T-cell (primary cell): Measurements from ENCODE around the gene DPP4. TPM values are rescaled to one million over a fixed set of nuclear protein-coding genes. Genes with fewer than 3 reads are reported as not detected.

ENCODE experiments used
- ATAC-seq, 4 experiments: fragments of 200-7000 bp in 3 of 4; fragments of 150-1000 bp in 1 of 4; cut with Tn5 transposase; replicated peaks in 1 of 4; 1 replicate in 3 of 4; 2 replicates in 1 of 4; pipeline ENCODE4 v1.10.0; 2021; ENCODE audit warnings: moderate library complexity in 3 of 4, mild to moderate bottlenecking in 2 of 4, moderate number of reproducible peaks in 1 of 4
- CTCF ChIA-PET, 2 donors: fragments of 300-600 bp; sonication (Branson Sonifier 250); formaldehyde crosslinking; loops; one replicate each; lab custom pipeline; 2022; ENCODE audit warnings: antibody characterized with exemption in 2 of 2; lab: Charles Lee
- POLR2A ChIA-PET, 2 donors: fragments of 300-600 bp; sonication (Branson Sonifier 250); formaldehyde crosslinking; loops; one replicate each; lab custom pipeline; 2022; ENCODE audit warnings: antibody characterized with exemption in 2 of 2; lab: Charles Lee
- DNase-seq, 35 experiments: peaks; one replicate each; pipeline versions ENCODE4 v3.0.0 to v3.0.0-alpha.2; 2013 to 2023
- H3K27ac ChIP-seq: one replicate; pipeline ENCODE4 v1.5.1; 2013; ENCODE audit warnings: low read length
- H3K27me3 ChIP-seq, 2 experiments: replicated peaks in 1 of 2; 1 replicate in 1 of 2; 2 replicates in 1 of 2; pipeline versions ENCODE4 v1.6.1 to v1.7.0; 2013; ENCODE audit warnings: low read length in 1 of 2, mixed read lengths in 1 of 2; ENCODE audit not compliant: control insufficient read depth in 2 of 2, insufficient read depth in 2 of 2; ENCODE audit errors: extremely low read depth in 1 of 2
- H3K36me3 ChIP-seq, 2 donors: 1 replicate in 1 of 2; 2 replicates in 1 of 2; pipeline versions ENCODE4 v1.6.1 to v1.7.0; 2013; ENCODE audit warnings: low read length in 1 of 2; ENCODE audit not compliant: control insufficient read depth in 2 of 2, insufficient read depth in 1 of 2; ENCODE audit errors: extremely low read depth in 1 of 2
- H3K4me1 ChIP-seq, 2 experiments: 1 replicate in 1 of 2; 2 replicates in 1 of 2; pipeline versions ENCODE4 v1.6.1 to v1.7.0; 2013; ENCODE audit warnings: low read length in 2 of 2, mixed read lengths in 1 of 2; ENCODE audit not compliant: insufficient read depth in 2 of 2, control insufficient read depth in 1 of 2; ENCODE audit errors: extremely low read depth in 1 of 2
- H3K4me3 ChIP-seq, 2 donors: 1 replicate in 1 of 2; 2 replicates in 1 of 2; pipeline versions ENCODE4 v1.5.1 to v1.7.0; 2013; ENCODE audit warnings: mild to moderate bottlenecking in 2 of 2, low read length in 1 of 2, moderate library complexity in 1 of 2; ENCODE audit not compliant: control insufficient read depth in 1 of 2; ENCODE audit errors: extremely low read depth in 1 of 2
- H3K9me3 ChIP-seq: 2 replicates; pipeline ENCODE4 v1.7.0; 2013
- H3K27ac Mint-ChIP-seq, 2 donors: one replicate each; pipeline ENCODE4 v1.8.0; 2020 to 2021; ENCODE audit warnings: mild to moderate bottlenecking in 2 of 2, mixed read lengths in 2 of 2
- H3K27me3 Mint-ChIP-seq, 2 donors: one replicate each; pipeline ENCODE4 v1.8.0; 2021 to 2022; ENCODE audit warnings: mixed read lengths in 2 of 2
- H3K36me3 Mint-ChIP-seq: one replicate; pipeline ENCODE4 v1.8.0; 2021; ENCODE audit warnings: mixed read lengths
- H3K4me1 Mint-ChIP-seq, 3 donors: one replicate each; pipeline ENCODE4 v1.8.0; 2020 to 2022; ENCODE audit warnings: mixed read lengths in 3 of 3, mild to moderate bottlenecking in 1 of 3
- H3K4me3 Mint-ChIP-seq, 3 donors: one replicate each; pipeline ENCODE4 v1.8.0; 2020 to 2022; ENCODE audit warnings: mild to moderate bottlenecking in 3 of 3, mixed read lengths in 3 of 3, moderate library complexity in 3 of 3
- H3K9me3 Mint-ChIP-seq, 3 donors: one replicate each; pipeline ENCODE4 v1.8.0; 2020 to 2022; ENCODE audit warnings: mixed read lengths in 3 of 3
- WGBS: methylation state at CpG from one replicate; pipeline ENCODE4 v1.1.5; 2013; ENCODE audit warnings: missing lambda C conversion rate; ENCODE audit not compliant: insufficient coverage; 5-methylcytosine and 5-hydroxymethylcytosine counted together
- total RNA-seq, 35 experiments: library from RNA in 6 of 35; stranded (reverse) in 6 of 35; fragments of 120-200 nt in 1 of 35; gene quantifications; one replicate each; pipeline versions ENCODE4 v1.2.1 to v1.2.4 and lab custom pipeline; 2013 to 2026

The DPP4 gene
- total RNA-seq, 5 donors from 2014 or later (not counting 1 experiment from before 2014, with no cell fraction given): 30.1 to 47.7 (median 37.9) TPM

- Histone ChIP-seq H3K4me3 (no peak overlapping the region), H3K27me3 (no peaks in the 10 kb centered on the region), H3K27ac (no peak overlapping the region), H3K9me3 (no peaks in the 10 kb centered on the region), H3K36me3 (no peaks in the 10 kb centered on the region), H3K4me1 (peaks cover 21 to 37% of the 10 kb centered on the region in 2 experiments)
- no peaks in the 10 kb centered on the region for H3K27me3 Mint-ChIP-seq
- DNase-seq (no peak), ATAC-seq (no peak)
- H3K27ac Mint-ChIP-seq: peak overlapping the region; percentile 41 to 59
- CTCF ChIA-PET: no interaction called here
- peaks cover 16% of the 10 kb centered on the region for H3K36me3 Mint-ChIP-seq
- no peak overlapping the region for H3K4me3 Mint-ChIP-seq
- POLR2A ChIA-PET: no interaction called here
- WGBS: no CpG with 5 or more reads among the region's 1 CpG
- H3K4me1 Mint-ChIP-seq: peaks cover 48 to 55% (median 52%) of the 10 kb centered on the region in 3 donors
- H3K9me3 Mint-ChIP-seq: peaks cover 0 to 3% (median 0%) of the 10 kb centered on the region in 3 donors
Observed at GRCh38 chr2:161990741-161991140, 83.3 kb downstream of the DPP4 start.

- no CpG with 5 or more reads among the region's 2 CpGs for WGBS
- H3K27ac ChIP-seq: no peak overlapping the region
- Mint-ChIP-seq H3K4me3 (no peak overlapping the region), H3K36me3 (peaks cover 9% of the 10 kb centered on the region), H3K27me3 (no peaks in the 10 kb centered on the region), H3K27ac (no peak overlapping the region), H3K4me1 (peaks cover 41 to 48% (median 45%) of the 10 kb centered on the region in 3 donors), H3K9me3 (peaks cover 0 to 3% (median 0%) of the 10 kb centered on the region in 3 donors)
- DNase-seq (no peak), ATAC-seq (no peak)
- CTCF ChIA-PET: interaction anchor here in 1 of 2 donors (0.7 kb wide), 1 partner anchor 52 kb away, joined by 3 read pairs; no protein-coding TSS in a partner anchor
- no peaks in the 10 kb centered on the region for H3K9me3 ChIP-seq
- H3K4me1 ChIP-seq: peaks cover 17 to 30% of the 10 kb centered on the region in 2 experiments
- H3K27me3 ChIP-seq: no peaks in the 10 kb centered on the region
- POLR2A ChIA-PET: no interaction called here
- no peak overlapping the region for H3K4me3 ChIP-seq
- H3K36me3 ChIP-seq: no peaks in the 10 kb centered on the region
Observed at GRCh38 chr2:161990036-161990435, 84.0 kb downstream of the DPP4 start.

- H3K27ac ChIP-seq: no peak overlapping the region
- DNase-seq (no peak), ATAC-seq (no peak)
- H3K36me3 ChIP-seq: no peaks in the 10 kb centered on the region
- no peaks in the 10 kb centered on the region for H3K27me3 ChIP-seq
- Mint-ChIP-seq H3K27me3 (no peaks in the 10 kb centered on the region), H3K27ac (no peak overlapping the region), H3K36me3 (peaks cover 6% of the 10 kb centered on the region), H3K4me1 (peaks cover 27 to 34% (median 32%) of the 10 kb centered on the region in 3 donors), H3K4me3 (no peak overlapping the region), H3K9me3 (peaks cover 0 to 3% (median 0%) of the 10 kb centered on the region in 3 donors)
- ChIA-PET POLR2A (interaction anchor here in 1 of 2 donors (0.7 kb wide), 1 partner anchor 23 kb away, joined by 3 read pairs; no protein-coding TSS in a partner anchor), CTCF (no interaction called here)
- peaks cover 13 to 16% of the 10 kb centered on the region in 2 experiments for H3K4me1 ChIP-seq
- H3K9me3 ChIP-seq: no peaks in the 10 kb centered on the region
- H3K4me3 ChIP-seq: no peak overlapping the region
- no CpG with 5 or more reads among the region's 1 CpG for WGBS
Observed at GRCh38 chr2:161988589-161988988, 85.4 kb downstream of the DPP4 start.

- Histone ChIP-seq H3K27me3 (no peaks in the 10 kb centered on the region), H3K36me3 (no peaks in the 10 kb centered on the region), H3K4me3 (no peak overlapping the region), H3K4me1 (peaks cover 4 to 9% of the 10 kb centered on the region in 2 experiments), H3K27ac (no peak overlapping the region), H3K9me3 (no peaks in the 10 kb centered on the region)
- Mint-ChIP-seq H3K36me3 (peaks cover 6% of the 10 kb centered on the region), H3K27me3 (no peaks in the 10 kb centered on the region), H3K4me3 (no peak overlapping the region), H3K9me3 (peaks cover 0 to 3% (median 0%) of the 10 kb centered on the region in 3 donors), H3K4me1 (peaks cover 17 to 25% (median 21%) of the 10 kb centered on the region in 3 donors), H3K27ac (no peak overlapping the region)
- WGBS: no CpG with 5 or more reads among the region's 2 CpGs
- no peak for DNase-seq
- POLR2A ChIA-PET: interaction anchor here in 1 of 2 donors (0.6 kb wide), 1 partner anchor 400 kb away, joined by 3 read pairs; no protein-coding TSS in a partner anchor
- ATAC-seq: no peak
- CTCF ChIA-PET: interaction anchor here (0.6 to 1.1 kb wide), 4 partner anchors 12 to 1611 kb away, joined by 3 read pairs; no protein-coding TSS in a partner anchor
Observed at GRCh38 chr2:161987311-161987710, 86.7 kb downstream of the DPP4 start.

GRCh38 chr2:161983866-161984265, 90.1 kb downstream of the DPP4 start:
- Mint-ChIP-seq H3K27me3 (no peaks in the 10 kb centered on the region), H3K9me3 (peaks cover 0 to 3% (median 0%) of the 10 kb centered on the region in 3 donors), H3K4me3 (no peak overlapping the region), H3K4me1 (peaks cover 18 to 26% (median 18%) of the 10 kb centered on the region in 3 donors), H3K36me3 (peaks cover 3% of the 10 kb centered on the region), H3K27ac (no peak overlapping the region)
- Histone ChIP-seq H3K36me3 (no peaks in the 10 kb centered on the region), H3K9me3 (no peaks in the 10 kb centered on the region), H3K27me3 (no peaks in the 10 kb centered on the region), H3K4me3 (no peak overlapping the region), H3K4me1 (peaks cover 2 to 5% of the 10 kb centered on the region in 2 experiments), H3K27ac (no peak overlapping the region)
- ChIA-PET POLR2A (interaction anchor here in 1 of 2 donors (0.6 kb wide), 1 partner anchor 87 kb away, joined by 4 read pairs; no protein-coding TSS in a partner anchor), CTCF (no interaction called here)
- DNase-seq: no peak
- ATAC-seq: no peak
- WGBS: no CpG with 5 or more reads among the region's 1 CpG

- H3K27ac ChIP-seq: no peak overlapping the region
- H3K36me3 Mint-ChIP-seq: peaks cover 3% of the 10 kb centered on the region
- no peak overlapping the region for H3K4me3 Mint-ChIP-seq
- no peaks in the 10 kb centered on the region for H3K36me3 ChIP-seq
- DNase-seq: no peak
- H3K27me3 Mint-ChIP-seq: no peaks in the 10 kb centered on the region
- H3K4me1 Mint-ChIP-seq: peaks cover 15 to 25% (median 18%) of the 10 kb centered on the region in 3 donors
- peaks cover 0 to 3% (median 0%) of the 10 kb centered on the region in 3 donors for H3K9me3 Mint-ChIP-seq
- ChIA-PET POLR2A (interaction anchor here in 1 of 2 donors (0.6 kb wide), 1 partner anchor 88 kb away, joined by 4 read pairs; no protein-coding TSS in a partner anchor), CTCF (no interaction called here)
- ATAC-seq: no peak
- H3K4me3 ChIP-seq: no peak overlapping the region
- no peaks in the 10 kb centered on the region for H3K27me3 ChIP-seq
- peaks cover 2 to 5% of the 10 kb centered on the region in 2 experiments for H3K4me1 ChIP-seq
- no CpG with 5 or more reads among the region's 1 CpG for WGBS
- H3K27ac Mint-ChIP-seq: no peak overlapping the region
- H3K9me3 ChIP-seq: no peaks in the 10 kb centered on the region
Observed at GRCh38 chr2:161983331-161983651, 90.7 kb downstream of the DPP4 start.
